Glomerular visceral epithelial cell (primary cell): ENCODE data around the gene MRPL51.
"Not testable (repeated sequence)": the region's sequence is repeated elsewhere in the genome, so short reads cannot be mapped to it uniquely, and the experiment has no call there.

Source experiments
- DNase-seq: peaks from one replicate; pipeline ENCODE4 v3.0.0-alpha.2; 2016; ENCODE audit errors: extremely low spot score

Gene MRPL51

DNA sequence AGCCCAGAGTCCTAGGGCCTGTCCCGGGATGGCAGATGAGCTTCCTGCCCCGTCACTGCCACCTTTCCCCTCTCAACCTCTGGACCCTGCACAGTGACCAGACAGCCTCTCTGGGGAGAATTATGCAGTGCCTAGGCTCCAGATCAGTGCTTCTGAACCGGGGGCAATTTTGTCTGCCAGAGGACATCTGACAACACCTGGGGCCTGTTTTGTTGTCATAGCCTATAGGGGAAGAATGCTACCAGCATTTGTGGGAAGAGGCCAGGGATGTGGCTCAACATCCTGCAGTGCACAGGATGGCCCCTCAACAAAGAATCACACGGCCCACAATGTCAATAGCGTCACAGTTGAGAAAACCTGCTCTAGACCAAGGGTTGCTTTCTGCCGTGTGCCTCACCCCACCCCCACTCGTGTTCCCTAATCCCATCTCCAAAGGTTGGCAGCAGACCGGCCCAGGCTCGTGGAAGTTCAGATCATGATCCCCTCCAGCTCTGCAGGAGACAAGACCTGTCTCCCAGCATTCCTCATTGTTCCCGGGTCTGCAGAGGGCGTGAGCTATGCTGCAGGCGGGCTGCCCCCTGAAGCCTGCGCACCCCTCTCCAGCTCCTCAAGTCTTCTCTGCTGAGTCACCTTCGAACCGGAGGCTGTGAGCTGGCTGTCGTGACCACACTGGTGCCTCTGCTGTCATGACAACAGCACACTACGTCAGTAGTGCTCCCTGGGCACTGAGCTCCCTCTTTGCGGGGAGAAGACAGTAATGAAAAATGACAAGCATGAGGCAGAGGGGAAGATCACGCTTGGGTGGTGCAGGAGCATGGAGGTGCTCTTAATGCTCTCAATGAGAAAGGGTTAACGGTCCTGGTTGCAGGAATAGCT is 39.2 kb upstream of the MRPL51 start:
- peak; percentile 98 for DNase-seq

DNA sequence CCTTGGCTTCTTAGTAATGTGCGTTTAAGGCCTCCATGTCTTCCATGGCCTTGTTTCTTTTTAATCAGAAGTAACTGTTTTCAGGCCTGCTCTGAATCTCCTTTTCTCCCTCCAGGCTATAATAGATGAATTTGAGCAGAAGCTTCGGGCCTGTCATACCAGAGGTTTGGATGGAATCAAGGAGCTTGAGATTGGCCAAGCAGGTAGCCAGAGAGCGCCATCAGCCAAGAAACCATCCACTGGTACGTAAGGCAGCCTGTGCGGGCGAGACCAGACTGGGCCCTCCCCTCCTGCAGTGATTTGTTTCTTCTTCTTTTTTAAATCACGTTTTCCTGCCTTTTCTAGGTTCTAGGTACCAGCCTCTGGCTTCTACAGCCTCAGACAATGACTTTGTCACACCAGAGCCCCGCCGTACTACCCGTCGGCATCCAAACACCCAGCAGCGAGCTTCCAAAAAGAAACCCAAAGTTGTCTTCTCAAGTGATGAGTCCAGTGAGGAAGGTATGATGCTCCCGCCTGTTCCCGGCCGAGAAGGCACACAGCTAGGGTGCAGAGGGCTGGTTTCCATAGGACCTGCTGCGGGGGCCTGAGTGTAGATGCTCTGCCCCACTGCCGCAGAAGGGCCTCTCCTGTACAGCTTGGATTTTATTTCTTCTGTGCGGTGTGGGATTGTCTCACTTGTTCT is 37.7 kb upstream of the MRPL51 start:
- no peak for DNase-seq

DNA sequence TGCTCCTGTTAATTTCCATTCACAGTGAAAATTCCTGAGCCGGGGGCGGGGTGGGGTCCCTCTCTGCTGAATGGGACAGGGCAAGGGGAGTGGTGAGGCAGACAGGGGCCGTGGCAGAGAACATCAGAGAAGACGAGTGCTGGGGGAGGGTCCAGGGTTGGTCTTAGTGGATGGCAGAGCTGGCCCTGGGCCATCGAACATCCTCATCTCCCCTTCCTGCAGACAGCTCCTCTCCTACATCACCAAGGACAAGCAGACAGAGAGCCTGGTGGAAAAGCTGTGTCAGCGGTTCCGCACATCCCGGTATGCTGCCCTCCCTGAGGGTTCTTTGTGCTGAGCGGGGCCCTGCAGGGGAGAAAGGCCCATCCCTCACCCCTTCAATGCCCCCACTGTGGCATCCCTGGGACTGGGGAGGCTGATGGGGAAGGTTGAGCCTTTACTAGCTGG is 36.3 kb upstream of the MRPL51 start:
- DNase-seq, result no peak

DNA sequence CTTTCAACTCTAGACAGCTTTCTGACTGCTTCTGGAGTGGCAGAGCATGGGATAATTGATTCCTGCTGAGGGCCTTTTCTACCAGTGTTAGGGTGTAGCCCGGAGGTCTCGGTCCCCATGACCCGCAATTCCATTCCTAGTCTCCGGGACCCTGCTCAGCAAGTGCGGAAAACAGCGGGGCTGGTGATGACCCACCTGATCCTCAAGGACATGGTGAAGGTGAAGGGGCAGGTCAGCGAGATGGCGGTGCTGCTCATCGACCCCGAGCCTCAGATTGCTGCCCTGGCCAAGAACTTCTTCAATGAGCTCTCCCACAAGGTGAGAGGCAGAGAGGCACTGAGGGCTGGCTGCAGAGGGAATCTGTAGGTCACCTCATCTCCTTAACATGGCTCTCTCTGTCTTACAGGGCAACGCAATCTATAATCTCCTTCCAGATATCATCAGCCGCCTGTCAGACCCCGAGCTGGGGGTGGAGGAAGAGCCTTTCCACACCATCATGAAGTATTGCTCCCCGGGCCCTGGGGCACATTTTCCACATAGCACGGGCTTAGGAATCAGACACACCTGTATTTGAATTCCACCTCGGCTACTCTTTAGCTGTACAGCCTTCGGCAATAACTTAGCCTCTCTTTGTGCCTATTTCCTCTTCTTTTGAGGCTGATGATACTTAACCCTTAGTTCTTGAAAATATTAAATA is 35.6 kb upstream of the MRPL51 start:
- DNase-seq, result no peak

DNA sequence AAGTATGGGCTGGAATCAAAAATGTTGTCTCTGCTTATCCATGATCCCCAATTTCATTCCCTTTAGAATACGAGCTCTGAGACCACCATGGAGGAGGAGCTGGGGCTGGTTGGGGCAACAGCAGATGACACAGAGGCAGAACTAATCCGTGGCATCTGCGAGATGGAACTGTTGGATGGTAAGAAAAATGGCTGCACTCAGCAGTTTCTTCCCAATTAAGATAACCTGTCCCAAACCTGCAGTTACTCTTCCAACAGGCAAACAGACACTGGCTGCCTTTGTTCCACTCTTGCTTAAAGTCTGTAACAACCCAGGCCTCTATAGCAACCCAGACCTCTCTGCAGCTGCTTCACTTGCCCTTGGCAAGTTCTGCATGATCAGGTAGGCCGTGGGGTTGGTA is 34.6 kb upstream of the MRPL51 start:
- DNase-seq, result no peak

DNA sequence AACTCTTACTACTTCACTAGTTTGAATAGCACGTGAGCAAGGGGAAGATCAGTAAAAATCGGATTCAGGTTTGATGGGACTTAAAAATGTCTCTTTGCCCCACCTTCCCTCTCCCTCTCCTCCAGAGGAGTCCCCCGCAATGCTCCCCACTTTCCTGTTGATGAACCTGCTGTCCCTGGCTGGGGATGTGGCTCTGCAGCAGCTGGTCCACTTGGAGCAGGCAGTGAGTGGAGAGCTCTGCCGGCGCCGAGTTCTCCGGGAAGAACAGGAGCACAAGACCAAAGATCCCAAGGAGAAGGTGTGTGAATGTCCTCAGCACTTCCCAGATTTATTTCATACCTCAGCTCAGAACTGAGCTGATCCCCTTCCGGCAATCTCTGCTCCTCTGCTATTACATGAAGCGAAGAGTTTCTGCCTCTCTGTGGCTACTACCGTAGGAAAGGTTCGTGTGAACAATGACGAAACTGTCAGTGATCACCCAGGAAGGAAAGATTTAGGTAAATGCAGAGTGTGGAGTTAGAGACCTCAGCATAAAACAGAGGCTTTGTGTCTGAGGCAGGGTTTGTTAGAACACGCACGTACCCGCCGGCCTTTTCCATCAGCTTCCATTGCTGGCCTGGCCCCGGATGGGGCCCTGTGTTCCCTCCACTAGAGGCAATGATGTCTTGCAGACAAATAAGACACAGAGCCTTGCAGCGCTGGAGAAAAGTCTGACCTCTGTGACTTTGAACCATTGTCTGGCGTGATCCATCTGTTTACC is 33.9 kb upstream of the MRPL51 start:
- DNase-seq, result no peak

DNA sequence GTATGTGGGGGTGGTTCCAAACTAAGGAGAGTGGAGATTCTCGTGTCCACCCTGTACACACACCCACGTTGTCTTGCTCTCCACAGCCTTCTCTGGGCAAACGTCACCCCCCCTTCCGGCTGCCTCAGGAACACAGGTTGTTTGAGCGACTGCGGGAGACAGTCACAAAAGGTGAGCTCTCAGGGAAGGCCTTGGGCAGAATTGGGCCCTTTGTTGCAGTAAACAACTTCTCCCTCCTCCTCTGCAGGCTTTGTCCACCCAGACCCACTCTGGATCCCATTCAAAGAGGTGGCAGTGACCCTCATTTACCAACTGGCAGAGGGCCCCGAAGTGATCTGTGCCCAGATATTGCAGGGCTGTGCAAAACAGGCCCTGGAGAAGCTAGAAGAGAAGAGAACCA is 33.1 kb upstream of the MRPL51 start:
- no peak for DNase-seq

DNA sequence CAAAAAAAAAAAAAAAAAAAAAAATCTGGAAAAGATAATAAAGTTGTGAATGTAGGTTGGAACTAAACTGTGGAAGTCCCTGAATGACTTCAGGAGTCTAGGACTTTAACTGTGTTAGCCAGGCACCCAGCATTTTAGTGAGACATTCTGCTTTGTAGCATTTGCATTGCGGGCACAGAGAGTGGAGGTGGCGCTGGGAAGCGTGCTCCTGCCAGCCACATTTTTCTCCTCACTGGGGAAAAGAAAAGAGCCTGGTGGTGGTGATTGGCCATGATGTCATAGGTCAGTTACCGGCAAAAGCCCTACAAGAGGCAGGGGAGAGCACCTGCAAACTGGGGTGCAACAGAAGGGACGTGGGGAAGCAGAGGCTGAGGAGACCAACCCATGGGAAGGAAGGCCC is 31.6 kb upstream of the MRPL51 start:
- no peak for DNase-seq

DNA sequence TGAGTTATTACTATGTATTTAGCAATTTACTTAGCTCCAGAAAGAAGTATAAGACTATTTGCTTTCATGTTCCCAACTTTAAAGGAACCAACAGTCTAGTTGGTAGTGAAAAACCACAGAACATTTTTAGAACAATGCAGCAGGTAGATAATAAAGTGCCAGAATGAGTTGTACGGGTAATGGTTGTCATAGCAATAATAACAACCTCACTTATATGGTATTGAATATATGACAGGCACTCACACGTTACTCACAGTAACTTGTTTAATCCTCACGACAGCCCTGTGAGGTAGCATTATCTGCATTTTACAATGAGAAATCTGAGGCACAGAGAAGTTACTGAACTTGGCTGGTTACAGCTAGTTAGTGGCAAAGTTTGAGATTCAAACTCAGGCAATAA is 30.6 kb upstream of the MRPL51 start:
- no peak for DNase-seq

DNA sequence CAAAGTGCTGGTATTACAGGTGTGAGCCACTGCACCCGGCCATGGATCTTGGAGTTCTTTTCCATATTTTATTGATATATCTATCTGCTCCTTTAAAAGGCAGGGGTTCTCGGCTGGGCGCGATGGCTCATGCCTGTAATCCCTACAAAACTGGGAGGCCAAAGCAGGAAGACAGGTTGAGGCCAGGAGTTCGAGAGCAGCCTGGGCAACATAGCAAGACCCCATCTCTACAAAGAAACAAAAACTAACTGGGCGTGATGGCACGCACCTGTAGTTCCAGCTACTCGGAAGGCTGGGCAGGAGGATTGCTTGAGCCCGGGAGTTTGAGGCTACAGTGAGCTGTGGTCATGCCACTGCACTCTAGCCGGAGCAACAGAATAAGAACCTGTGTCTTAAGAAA is 29.1 kb upstream of the MRPL51 start:
- no peak for DNase-seq

DNA sequence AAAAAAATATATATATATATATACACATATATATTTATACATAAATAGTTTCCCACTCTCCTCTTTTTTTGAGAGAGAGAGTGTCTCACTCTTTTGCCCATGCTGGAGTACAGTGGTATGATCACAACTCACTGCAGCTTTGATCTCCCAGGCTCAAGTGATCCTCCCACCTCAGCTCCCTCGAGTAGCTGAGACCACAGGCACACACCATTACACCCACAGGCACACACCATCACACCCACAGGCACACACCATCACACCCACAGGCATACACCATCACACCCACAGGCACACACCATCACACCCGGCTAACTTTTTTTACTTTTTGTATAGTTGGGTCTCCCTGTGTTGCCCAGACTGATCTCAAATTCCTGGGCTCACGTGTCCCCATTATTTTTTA is 27.1 kb upstream of the MRPL51 start:
- DNase-seq, result no peak

DNA sequence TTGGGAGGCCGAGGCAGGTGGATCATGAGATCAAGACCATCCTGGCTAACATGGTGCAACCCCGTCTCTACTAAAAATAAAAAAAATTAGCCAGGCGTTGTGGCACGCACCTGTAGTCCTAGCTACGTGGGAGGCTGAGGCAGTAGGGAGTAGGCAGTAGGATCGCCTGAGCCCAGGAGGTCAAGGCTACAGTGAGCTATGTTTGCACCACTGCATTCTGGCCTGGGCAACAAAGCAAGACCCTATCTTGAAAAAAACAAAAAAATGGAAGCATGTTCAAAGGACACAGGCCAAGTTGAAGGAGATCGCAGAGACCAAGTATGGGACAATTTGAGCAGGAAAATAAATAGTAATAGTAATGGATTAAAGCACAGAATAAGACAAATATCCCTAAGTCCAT is 15.0 kb upstream of the MRPL51 start:
- DNase-seq, result no peak

DNA sequence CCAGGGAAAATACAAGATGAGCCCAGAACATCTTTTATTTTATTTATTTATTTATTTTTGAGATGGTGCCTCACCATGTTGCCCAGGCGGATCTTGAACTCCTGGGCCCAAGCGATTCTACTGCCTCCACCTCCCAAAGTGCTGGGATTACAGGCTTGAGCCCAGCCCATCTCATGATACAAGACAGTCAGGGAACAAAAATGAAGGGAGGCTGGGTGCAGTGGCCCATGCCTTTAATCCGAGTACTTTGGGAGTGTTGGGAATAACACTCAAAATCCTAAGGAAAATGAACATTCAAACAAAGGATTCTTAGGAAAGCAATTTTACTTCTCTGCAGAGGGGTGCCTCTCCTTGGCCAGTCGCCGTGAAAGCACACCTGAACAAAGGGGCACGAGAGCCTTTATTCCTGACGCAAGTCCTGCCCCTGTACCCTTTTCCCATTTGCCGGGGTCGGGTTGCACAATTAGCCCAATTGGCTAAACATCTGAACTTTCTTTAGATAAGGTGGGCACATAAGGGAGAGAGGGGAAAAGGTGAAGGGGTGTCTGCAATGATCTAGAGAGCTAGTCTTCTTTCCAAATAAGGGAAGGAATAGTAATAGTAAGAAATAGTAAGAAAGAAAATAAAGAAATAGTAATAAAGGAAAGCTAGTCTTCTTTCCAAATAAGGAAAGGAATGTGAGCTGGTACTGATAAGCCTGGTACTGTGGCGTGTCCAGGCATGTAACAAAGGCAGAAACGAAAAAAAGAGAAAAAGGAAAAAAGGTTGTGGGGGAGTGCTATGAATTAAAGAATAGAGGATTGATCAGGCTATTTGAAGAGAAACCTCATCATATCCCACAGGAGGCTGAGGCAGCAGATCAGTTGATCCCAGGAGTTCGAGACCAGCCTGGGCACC is 14.3 kb upstream of the MRPL51 start:
- DNase-seq, result no peak

DNA sequence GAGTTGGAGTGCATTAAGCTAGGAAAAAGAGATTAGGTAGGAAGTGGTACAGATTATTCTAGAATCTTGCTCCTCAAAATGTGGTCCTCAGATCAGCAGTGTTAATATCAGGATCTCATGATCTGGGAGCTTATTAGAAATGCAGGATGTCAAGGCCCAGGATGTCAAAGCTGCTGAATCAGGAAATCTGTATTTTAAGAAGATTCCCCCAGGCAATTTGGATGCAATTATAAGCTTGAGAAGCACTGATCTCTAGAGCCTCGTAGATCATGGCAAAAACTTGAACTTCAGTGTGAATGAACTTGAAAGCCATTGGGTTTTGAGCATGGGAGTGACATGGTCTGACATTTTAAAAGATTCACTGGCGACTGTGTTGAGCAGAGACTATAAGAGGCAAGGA is 7.4 kb upstream of the MRPL51 start:
- DNase-seq, result no peak

DNA sequence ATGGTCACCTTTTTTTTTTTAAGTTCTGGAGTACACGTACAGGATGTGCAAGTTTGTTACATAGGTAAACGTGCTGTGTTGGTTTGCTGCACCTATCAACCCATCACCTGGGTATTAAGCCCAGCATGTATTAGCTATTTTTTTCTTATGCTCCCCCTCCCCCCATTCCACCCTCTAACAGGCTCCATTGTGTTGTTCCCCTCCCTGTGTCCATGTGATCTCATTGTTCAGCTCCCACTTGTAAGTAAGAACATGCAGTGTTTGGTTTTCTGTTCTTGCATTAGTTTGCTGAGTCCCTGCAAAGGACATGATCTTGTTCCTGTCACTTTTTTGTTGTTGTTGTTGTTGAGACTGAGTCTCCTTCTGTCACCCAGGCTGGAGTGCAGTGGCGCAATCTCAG is 4.2 kb upstream of the MRPL51 start:
- DNase-seq, result not testable (repeated sequence)

DNA sequence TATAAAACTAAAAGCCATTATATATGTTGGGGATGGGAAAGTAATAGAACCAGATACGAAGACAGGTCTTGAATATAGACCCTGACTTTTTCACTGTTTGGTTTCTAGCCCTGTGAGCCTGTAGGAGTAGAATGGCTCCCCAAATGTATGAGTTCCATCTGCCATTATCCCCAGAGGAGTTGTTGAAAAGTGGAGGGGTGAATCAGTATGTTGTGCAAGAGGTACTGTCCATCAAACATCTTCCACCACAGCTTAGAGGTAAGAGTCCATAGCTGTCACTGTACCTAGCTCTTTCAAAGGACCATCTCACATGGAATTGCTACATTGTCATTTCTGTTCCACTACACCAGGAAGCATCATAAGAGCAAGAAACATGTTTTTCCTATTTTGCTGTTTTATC is 1.9 kb upstream of the MRPL51 start:
- no peak for DNase-seq

DNA sequence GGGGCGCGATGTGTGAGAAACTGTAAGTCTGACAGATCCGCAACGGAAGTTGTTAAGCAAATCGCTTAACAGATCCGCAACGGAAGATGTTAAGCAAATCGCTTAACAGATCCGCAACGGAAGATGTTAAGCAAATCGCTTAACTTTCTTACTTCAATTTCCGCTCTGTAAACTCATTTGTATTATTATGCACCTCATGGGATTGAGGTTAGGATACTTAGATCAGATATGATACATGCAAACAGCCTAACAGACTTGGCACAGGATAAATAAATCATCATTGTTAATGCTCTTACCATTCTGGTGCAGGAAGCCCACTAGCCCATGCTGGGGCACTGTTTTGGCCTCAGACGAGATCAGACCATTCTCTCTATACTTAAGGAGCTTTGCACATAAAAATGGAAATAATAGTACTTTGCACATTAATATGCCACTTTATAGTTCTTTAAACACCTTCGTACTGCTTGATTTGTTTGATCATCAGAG is 1.2 kb upstream of the MRPL51 start:
- DNase-seq, result peak; percentile 13

DNA sequence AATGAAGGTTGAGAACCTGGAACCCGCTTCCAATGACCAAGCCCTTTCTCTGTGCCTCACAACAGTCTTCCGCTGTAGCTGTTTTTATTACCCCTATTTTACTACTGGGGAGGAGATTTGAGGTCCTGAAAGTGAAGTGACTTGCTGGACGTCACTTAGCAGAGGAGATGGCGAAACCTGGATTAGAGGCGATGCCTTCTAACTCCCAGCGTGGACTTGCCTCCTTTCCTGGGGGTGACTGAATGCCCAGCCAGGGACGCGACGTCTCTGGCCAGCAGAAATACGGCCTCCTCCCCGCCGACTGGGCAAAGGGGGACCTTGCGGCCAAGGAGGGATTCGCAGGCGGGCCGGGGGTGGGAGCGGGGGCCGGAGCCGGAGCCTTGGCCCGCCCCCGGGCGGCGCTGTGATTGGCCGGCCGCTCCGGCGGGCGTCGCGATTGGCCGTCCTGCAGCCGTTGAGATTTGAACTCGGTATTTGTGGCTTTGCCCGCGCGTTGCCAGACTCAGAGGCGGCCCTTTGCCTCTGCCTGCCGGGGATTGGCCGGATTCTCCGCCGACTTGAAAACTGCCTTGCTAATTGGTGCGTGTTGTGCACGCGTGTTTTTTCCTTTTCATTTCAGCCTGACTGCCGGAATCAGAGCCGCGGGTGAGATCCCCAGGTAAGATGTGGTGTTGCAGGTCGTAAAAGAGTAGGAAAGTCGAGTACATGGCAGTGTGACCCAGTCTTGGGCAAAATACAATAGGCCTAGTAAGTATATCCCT is 615 bp upstream of the MRPL51 start, which contains the start of gene NCAPD2:
Gene NCAPD2, plus strand, starts transcription at position 606 of the 761 bp plus-strand sequence. CDS start 997 bp downstream, outside the sequence.
- DNase-seq, result peak; percentile 96

DNA sequence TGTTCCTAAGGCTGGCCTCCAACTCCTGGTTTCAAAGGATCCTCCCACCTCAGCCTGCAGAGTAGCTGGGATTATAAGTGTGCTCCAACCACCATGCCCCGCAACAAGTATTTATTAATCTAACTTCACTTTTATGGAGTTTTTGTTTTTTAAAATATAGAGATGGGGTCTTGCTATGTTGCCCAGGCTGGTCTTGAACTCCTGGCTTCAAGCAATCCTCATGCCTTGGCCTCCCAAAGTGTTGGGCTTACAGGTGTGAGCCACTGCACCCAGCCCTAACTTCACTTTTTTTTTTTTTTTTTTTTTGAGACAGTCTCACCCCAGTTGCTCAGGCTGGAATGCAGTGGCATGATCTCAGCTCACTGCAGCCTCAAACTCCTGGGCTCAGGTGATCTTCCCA is 2.4 kb downstream of the MRPL51 start:
- not testable (repeated sequence) for DNase-seq

DNA sequence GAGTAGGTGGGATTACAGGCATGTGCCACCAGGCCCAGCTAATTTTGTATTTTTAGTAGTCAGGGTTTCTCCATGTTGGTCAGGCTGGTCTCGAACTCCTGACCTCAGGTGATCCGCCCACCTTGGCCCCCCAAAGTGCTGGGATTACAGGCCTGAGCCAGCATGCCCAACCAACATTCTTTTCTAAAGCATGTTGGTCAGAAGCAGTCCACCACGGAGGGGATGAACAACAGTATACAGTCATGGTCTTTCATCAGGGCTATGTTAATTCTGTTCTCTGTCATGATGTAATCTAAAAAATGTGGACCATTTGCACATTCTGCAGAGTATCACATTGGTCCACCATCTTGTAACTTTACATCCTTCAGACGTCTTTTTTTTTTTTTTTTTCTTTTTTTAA is 3.6 kb downstream of the MRPL51 start:
- no peak for DNase-seq
